Measurements from ENCODE around the gene EIF2D. TPM values are rescaled to one million over a fixed set of nuclear protein-coding genes. Genes with fewer than 3 reads are reported as not detected.

The EIF2D gene
- total and polyA plus RNA-seq, 9 of the 15 experiments (the other 6 are each of a cell fraction or from before 2014, with no cell fraction given), result 81.1 to 138 (median 93.9) TPM

GRCh38 chr1:206646504-206646903 is 34.2 kb upstream of the EIF2D start (continued):
- TF ChIP-seq, protein P1, sequence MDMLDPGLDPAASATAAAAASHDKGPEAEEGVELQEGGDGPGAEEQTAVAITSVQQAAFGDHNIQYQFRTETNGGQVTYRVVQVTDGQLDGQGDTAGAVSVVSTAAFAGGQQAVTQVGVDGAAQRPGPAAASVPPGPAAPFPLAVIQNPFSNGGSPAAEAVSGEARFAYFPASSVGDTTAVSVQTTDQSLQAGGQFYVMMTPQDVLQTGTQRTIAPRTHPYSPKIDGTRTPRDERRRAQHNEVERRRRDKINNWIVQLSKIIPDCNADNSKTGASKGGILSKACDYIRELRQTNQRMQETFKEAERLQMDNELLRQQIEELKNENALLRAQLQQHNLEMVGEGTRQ (CRISPR knock-in tag; IDR thresholded peaks at IDR 0.05), result no peak
- TF ChIP-seq ZNF668 (CRISPR knock-in tag; IDR thresholded peaks at IDR 0.05), result no peak
- no peak for TF ChIP-seq ZNF24 (IDR thresholded peaks at IDR 0.05)
- TF ChIP-seq STAT6 (CRISPR knock-in tag; IDR thresholded peaks at IDR 0.05), result no peak
- no peak for TF ChIP-seq NFIC (IDR thresholded peaks at IDR 0.05)
- no peak for TF ChIP-seq TEAD1 (CRISPR knock-in tag; IDR thresholded peaks at IDR 0.05)
- TF ChIP-seq, protein P2, sequence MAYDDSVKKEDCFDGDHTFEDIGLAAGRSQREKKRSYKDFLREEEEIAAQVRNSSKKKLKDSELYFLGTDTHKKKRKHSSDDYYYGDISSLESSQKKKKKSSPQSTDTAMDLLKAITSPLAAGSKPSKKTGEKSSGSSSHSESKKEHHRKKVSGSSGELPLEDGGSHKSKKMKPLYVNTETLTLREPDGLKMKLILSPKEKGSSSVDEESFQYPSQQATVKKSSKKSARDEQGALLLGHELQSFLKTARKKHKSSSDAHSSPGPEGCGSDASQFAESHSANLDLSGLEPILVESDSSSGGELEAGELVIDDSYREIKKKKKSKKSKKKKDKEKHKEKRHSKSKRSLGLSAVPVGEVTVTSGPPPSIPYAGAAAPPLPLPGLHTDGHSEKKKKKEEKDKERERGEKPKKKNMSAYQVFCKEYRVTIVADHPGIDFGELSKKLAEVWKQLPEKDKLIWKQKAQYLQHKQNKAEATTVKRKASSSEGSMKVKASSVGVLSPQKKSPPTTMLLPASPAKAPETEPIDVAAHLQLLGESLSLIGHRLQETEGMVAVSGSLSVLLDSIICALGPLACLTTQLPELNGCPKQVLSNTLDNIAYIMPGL (CRISPR knock-in tag; IDR thresholded peaks at IDR 0.05), result no peak
- TF ChIP-seq POU5F1 (IDR thresholded peaks at IDR 0.05; ENCODE audit: borderline replicate concordance, low read depth, low read length, partially characterized antibody), result no peak
